Colon (tissue), 2 donors: ENCODE measurements around the gene SPDYE6.
"Not testable (repeated sequence)": the region's sequence is repeated elsewhere in the genome, so short reads cannot be mapped to it uniquely, and the experiment has no call there.

Experiments
- FAIRE-seq: peaks from 2 replicates; lab custom pipeline; 2012; peaks lifted over from hg19 to GRCh38; lab: Jason Lieb, UNC
- donor health status: control.
- donor health status: control.

SPDYE6 gene, protein sequence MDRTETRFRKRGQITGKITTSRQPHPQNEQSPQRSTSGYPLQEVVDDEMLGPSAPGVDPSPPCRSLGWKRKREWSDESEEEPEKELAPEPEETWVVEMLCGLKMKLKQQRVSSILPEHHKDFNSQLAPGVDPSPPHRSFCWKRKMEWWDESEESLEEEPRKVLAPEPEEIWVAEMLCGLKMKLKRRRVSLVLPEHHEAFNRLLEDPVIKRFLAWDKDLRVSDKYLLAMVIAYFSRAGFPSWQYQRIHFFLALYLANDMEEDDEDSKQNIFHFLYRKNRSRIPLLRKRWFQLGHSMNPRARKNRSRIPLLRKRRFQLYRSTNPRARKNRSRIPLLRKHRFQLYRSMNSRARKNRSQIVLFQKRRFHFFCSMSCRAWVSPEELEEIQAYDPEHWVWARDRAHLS

GRCh38 chr7:102356344-102356743 lies at the start of gene SPDYE6:
TSS of gene SPDYE6 (minus strand) at chr7:102356444. CDS start at chr7:102356023, 421 bp downstream.
- FAIRE-seq: not testable (repeated sequence)

DNA sequence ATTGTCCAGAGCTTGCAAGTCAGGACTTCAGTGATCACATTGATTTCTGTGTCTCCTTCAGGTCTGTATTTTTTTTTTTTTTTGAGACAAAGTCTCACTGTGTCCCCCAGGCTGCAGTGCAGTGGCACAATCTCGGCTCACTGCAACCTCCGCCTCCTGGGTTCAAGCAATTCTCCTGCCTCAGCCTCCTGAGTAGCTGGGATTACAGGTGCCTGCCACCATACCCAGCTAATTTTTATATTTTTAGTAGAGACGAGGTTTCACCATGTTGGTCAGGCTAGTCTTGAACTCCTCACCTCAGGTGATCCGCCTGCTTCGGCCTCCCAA lies 48.6 kb upstream of the SPDYE6 start:
- not testable (repeated sequence) for FAIRE-seq

- no peak for FAIRE-seq
Measured at GRCh38 chr7:102404005-102404861, 48.0 kb upstream of the SPDYE6 start.

GRCh38 chr7:102403563-102403962 lies 47.3 kb upstream of the SPDYE6 start:
- no peak for FAIRE-seq

DNA sequence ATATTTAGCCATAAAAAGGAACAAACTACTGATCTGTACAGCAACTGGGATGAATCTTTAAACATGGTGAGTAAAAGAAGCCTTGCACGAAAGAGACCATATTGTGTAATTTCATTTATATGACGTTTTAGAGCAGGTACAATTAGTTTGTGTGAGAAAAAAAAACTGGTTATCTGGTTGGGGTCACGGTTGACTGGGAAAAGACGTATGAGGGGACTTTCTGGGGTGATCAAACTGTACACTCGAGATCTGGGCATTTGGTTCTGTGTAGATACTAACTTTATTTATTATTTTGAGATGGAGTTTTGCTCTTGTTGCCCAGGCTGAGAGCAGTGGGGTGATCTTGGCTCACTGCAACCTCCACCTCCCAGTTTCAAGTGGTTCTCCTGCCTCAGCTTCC lies 44.1 kb upstream of the SPDYE6 start:
- FAIRE-seq: no peak

DNA sequence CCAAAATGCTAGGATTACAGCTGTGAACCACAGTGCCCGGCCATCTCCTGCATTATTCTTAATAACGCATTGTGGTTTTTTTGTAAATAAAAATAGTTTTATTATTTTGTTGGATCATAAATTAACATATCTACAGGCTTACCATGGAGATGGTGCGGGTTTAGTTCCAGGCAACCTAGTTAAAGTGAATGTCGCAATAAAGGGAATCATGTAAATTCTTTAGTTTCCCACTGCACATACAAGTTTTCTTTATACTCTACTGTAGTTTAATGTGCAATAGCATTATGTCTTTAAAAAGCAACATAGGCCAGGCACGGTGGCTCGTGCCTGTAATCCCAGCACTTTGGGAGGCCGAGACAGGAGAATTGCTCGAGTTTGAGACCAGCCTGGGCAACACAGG lies 42.3 kb upstream of the SPDYE6 start:
- no peak for FAIRE-seq

DNA sequence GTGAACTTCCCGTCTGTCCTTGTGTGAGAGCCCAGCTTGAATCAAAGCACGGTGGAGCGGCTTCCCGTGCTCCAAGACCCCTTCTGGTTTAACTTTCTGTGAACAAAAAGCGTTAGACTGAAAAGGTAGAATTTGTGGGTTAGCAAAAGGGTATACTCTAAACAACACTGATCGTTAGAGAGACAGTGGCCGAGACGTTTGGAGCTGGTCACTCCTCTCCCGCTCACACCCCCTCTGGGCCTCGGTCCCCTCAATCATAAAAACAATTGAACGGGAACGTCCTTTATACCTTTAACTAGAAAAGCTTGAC lies 40.4 kb upstream of the SPDYE6 start:
- no peak for FAIRE-seq

GRCh38 chr7:102395873-102396709 lies 39.8 kb upstream of the SPDYE6 start, which contains the start of gene PRKRIP1:
TSS of gene PRKRIP1 (plus strand) at chr7:102396363. CDS start at chr7:102396412, 49 bp downstream.
- FAIRE-seq: no peak

GRCh38 chr7:102395592-102395872 lies 39.3 kb upstream of the SPDYE6 start:
- no peak for FAIRE-seq

GRCh38 chr7:102393467-102393866 lies 37.2 kb upstream of the SPDYE6 start:
- FAIRE-seq: no peak

DNA sequence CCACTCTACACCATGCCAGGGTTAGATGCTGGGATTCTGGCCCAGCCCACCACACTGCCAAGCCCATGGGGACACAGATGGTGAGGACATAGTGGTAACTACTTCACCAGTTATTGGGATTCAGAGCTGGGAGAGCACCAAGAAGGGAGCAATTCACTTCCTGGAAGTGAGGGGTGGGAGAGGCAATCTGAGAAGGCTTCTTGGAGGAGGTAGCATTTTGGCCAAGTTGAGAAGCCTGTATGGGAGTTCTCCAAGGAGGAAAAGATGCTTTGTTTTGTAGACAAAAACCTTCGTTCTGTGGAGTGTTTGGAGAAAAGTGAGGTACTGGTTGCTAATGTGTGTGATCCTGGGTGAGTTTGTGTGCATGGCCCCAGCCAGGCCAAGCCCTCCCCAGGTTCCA lies 36.1 kb upstream of the SPDYE6 start:
- FAIRE-seq: no peak

GRCh38 chr7:102390697-102391484 lies 34.6 kb upstream of the SPDYE6 start:
- FAIRE-seq: no peak

GRCh38 chr7:102389810-102390209 lies 33.6 kb upstream of the SPDYE6 start:
- no peak for FAIRE-seq

- no peak for FAIRE-seq
Measured at GRCh38 chr7:102387064-102387463, 30.8 kb upstream of the SPDYE6 start.

DNA sequence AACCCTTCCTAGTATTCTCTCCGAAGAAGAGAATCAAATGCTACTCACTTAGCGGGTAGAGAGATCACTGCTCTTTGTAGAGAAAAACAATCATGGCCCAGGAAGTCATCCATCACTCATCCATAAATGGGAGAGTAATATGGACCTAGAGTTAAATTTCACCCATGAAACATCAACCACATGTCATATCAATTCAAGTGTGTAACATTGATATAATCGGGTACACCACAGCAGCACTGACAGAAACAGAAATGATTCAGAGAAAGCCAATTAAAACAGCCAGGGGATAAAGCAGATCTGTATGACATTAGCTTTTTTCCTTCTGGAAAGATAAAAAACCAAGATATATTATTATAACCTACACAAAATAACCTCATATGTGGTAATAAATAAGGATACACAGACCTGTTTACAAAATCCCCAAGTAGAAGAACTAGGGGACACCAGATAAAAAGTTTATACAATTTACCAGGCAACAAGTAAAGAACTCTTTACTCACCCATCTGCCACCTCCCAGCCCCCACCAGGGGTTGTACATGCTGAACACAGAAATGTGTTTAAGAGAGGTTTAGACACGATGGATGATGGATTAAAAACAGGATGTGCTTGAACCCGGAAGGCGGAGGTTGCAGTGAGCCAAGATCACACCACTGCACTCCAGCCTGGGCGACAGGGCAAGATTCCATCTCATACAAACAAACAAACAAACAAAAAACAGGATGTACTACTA lies 25.6 kb upstream of the SPDYE6 start:
- not testable (repeated sequence) for FAIRE-seq

DNA sequence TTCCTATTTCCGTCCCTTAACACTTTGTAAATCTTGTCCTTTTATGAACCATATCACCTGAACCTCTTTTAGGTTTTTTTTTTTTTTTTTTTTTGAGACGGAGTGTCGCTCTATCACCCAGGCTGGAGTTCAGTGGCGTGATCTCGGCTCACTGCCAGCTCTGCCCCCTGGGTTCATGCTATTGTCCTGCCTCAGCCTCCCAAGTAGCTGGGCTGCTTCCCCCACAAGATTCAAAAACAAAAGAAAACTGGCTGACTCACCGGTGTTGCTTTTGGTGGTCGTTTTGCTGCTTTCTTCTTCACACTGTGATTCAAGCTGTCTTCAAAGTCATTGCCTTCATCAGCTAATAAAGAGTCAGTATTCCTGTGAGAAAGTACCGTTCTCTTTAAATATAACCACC lies 24.6 kb upstream of the SPDYE6 start:
- FAIRE-seq: not testable (repeated sequence)

DNA sequence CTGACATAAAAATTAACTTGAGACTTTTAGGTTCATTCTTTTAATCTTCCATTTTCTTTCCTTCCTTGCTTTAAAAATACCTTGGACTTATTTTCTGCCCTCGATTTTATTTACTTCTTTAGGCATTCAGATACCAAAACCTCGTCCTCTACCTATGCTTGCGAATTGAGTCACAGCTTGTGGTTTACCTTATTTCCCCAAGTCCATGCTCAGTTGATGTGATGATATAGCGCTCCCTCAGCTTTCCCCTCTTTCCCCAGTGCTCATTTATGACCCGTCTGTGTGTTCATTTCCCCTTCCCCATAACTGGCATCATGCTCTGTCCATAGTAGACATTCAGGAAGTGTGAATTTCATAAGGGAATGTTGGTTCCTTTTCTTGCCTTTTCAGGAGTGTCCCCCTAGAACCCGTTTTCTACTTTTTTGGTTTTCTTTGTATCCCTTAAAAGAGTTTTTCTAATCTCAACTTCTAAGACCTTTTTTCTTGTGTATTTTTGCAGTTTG lies 20.8 kb upstream of the SPDYE6 start:
- FAIRE-seq: no peak

GRCh38 chr7:102372796-102373195 lies 16.6 kb upstream of the SPDYE6 start:
- FAIRE-seq: not testable (repeated sequence)

GRCh38 chr7:102370038-102370437 lies 13.8 kb upstream of the SPDYE6 start:
- not testable (repeated sequence) for FAIRE-seq

GRCh38 chr7:102365390-102365789 lies 9.1 kb upstream of the SPDYE6 start:
- not testable (repeated sequence) for FAIRE-seq

- FAIRE-seq: not testable (repeated sequence)
Measured at GRCh38 chr7:102364394-102364886, 8.2 kb upstream of the SPDYE6 start.
